C4-2B (cell line): ENCODE measurements around the gene SGTA.
"Not testable (repeated sequence)": the region's sequence is repeated elsewhere in the genome, so short reads cannot be mapped to it uniquely, and the experiment has no call there.

Experiments used
- CTCF ChIP-seq: fragments of 450-650 bp; conservative IDR thresholded peaks from 2 replicates; pipeline ENCODE4 v1.5.1; 2017; ENCODE audit warnings: mild to moderate bottlenecking
- ZFX ChIP-seq: fragments of 450-650 bp; IDR thresholded peaks from 2 replicates; pipeline ENCODE4 v1.6.1; 2017

GRCh38 chr19:2817237-2817829, 34.3 kb upstream of the SGTA start:
- TF ChIP-seq CTCF, ZFX: not testable (repeated sequence)
